Body of pancreas (tissue), 4 donors: Measurements from ENCODE around the gene PTH1R.

Experiments
- CTCF ChIP-seq, 7 experiments: fragments of 450-650 bp in 4 of 7; fragments of 200-600 bp in 3 of 7; sonication (generic) in 3 of 7; IDR thresholded peaks; one replicate each; pipeline ENCODE4 v1.5.1; 2016 to 2019; ENCODE audit warnings: antibody characterized with exemption in 7 of 7
- POLR2A ChIP-seq, 3 donors: fragments of 450-650 bp; IDR thresholded peaks; one replicate each; pipeline ENCODE4 v1.6.1; 2016; ENCODE audit warnings: antibody characterized with exemption in 3 of 3, mild to moderate bottlenecking in 2 of 3

GRCh38 chr3:46884427-46884826 is 6.9 kb downstream of the PTH1R start:
- TF ChIP-seq POLR2A (IDR thresholded peaks at IDR 0.05) = no peak
- TF ChIP-seq CTCF (IDR thresholded peaks at IDR 0.05) = no peak
